ACHN (cell line): Measurements from ENCODE around the gene SIGLEC7.

ENCODE experiments used
- DNase-seq: peaks from one replicate; pipeline ENCODE4 v3.0.0-alpha.2; 2015
- in situ Hi-C: cut with HindIII; loops from 2 replicates; pipeline ENCODE4 v1.10.0; 2017; ENCODE audit warnings: low sequenced_read_pairs, low pct_ligation_motif_present, low pct_unique_long_range_greater_than_20kb

SIGLEC7 gene

GRCh38 chr19:51187395-51188226 lies 45.5 kb downstream of the SIGLEC7 start:
- no peak for DNase-seq
- in situ Hi-C loops, result no loop called here

- in situ Hi-C loops, result no loop called here
- DNase-seq, result no peak
Observed at GRCh38 chr19:51188227-51188559, 46.1 kb downstream of the SIGLEC7 start.

- in situ Hi-C loops, result no loop called here
- DNase-seq, result no peak
Observed at GRCh38 chr19:51192689-51193088, 50.6 kb downstream of the SIGLEC7 start.

- in situ Hi-C loops, result no loop called here
Observed at GRCh38 chr19:51194527-51195315, 52.6 kb downstream of the SIGLEC7 start.

GRCh38 chr19:51195316-51195586 lies 53.1 kb downstream of the SIGLEC7 start:
- DNase-seq, result no peak
- in situ Hi-C loops, result no loop called here

More at GRCh38 chr19:51194527-51195315, 52.6 kb downstream of the SIGLEC7 start:
- no peak for DNase-seq

GRCh38 chr19:51195616-51196015 lies 53.5 kb downstream of the SIGLEC7 start:
- in situ Hi-C loops, result no loop called here
- DNase-seq, result no peak

- no peak for DNase-seq
- in situ Hi-C loops, result no loop called here
Observed at GRCh38 chr19:51196181-51196580, 54.1 kb downstream of the SIGLEC7 start.

GRCh38 chr19:51198641-51199040 lies 56.5 kb downstream of the SIGLEC7 start:
- in situ Hi-C loops, result no loop called here
- no peak for DNase-seq

- no peak for DNase-seq
- in situ Hi-C loops, result no loop called here
Observed at GRCh38 chr19:51200071-51200666, 58.1 kb downstream of the SIGLEC7 start.

- DNase-seq, result no peak
- in situ Hi-C loops, result no loop called here
Observed at GRCh38 chr19:51201712-51202111, 59.6 kb downstream of the SIGLEC7 start.
